Neural progenitor cell (in vitro differentiated cells): ENCODE data around the gene SYT3. TPM values are rescaled to one million over a fixed set of nuclear protein-coding genes. Genes with fewer than 3 reads are reported as not detected.

Experiments used
- DNase-seq: peaks from one replicate; pipeline ENCODE4 v3.0.0-alpha.2; 2016; ENCODE audit warnings: low spot score
- H2AFZ ChIP-seq: fragments of 200-600 bp; sonication (generic); replicated peaks from 2 replicates; pipeline ENCODE4 v1.6.1; 2016; ENCODE audit warnings: antibody characterized with exemption
- H3F3A ChIP-seq: fragments of 200-600 bp; sonication (generic); 2 replicates; pipeline ENCODE4 v1.6.1; 2016; ENCODE audit warnings: antibody characterized with exemption, low read depth
- H3K27ac ChIP-seq: fragments of 200-600 bp; sonication (generic); 2 replicates; pipeline ENCODE4 v1.5.1; 2016; ENCODE audit warnings: mild to moderate bottlenecking
- H3K27me3 ChIP-seq: fragments of 200-600 bp; sonication (generic); 2 replicates; pipeline ENCODE4 v1.6.1; 2016; ENCODE audit warnings: mild to moderate bottlenecking, moderate library complexity
- H3K36me3 ChIP-seq: fragments of 200-600 bp; sonication (generic); 2 replicates; pipeline ENCODE4 v1.5.1; 2016
- H3K4me1 ChIP-seq: fragments of 200-600 bp; sonication (generic); 2 replicates; pipeline ENCODE4 v1.6.1; 2016; ENCODE audit warnings: mixed run types
- H3K4me2 ChIP-seq: fragments of 200-600 bp; sonication (generic); 2 replicates; pipeline ENCODE4 v1.6.1; 2016
- H3K4me3 ChIP-seq: fragments of 200-600 bp; sonication (generic); 2 replicates; pipeline ENCODE4 v1.5.1; 2016
- H3K79me2 ChIP-seq: fragments of 200-600 bp; sonication (generic); 2 replicates; pipeline ENCODE4 v1.6.1; 2016; ENCODE audit warnings: low read depth
- H3K9ac ChIP-seq: fragments of 200-600 bp; sonication (generic); 2 replicates; pipeline ENCODE4 v1.6.1; 2016
- H3K9me3 ChIP-seq: fragments of 200-600 bp; sonication (generic); 2 replicates; pipeline ENCODE4 v1.5.1; 2016; ENCODE audit warnings: low read depth
- H4K20me1 ChIP-seq: fragments of 200-600 bp; sonication (generic); 2 replicates; pipeline ENCODE4 v1.6.1; 2016; ENCODE audit warnings: low read depth
- H3K27ac Mint-ChIP-seq: 3 replicates; pipeline ENCODE4 v1.8.0; 2021; ENCODE audit warnings: mixed read lengths
- H3K27me3 Mint-ChIP-seq: 2 replicates; pipeline ENCODE4 v1.8.0; 2022; ENCODE audit warnings: low read depth, mild to moderate bottlenecking, inconsistent platforms, moderate library complexity, mixed read lengths; ENCODE audit not compliant: insufficient read depth
- H3K36me3 Mint-ChIP-seq: 3 replicates; pipeline ENCODE4 v1.8.0; 2021; ENCODE audit warnings: mixed read lengths
- H3K4me1 Mint-ChIP-seq: 3 replicates; pipeline ENCODE4 v1.8.0; 2021; ENCODE audit warnings: mixed read lengths
- H3K4me3 Mint-ChIP-seq: 3 replicates; pipeline ENCODE4 v1.8.0; 2021; ENCODE audit warnings: mild to moderate bottlenecking, moderate library complexity, mixed read lengths
- H3K9me3 Mint-ChIP-seq: 3 replicates; pipeline ENCODE4 v1.8.0; 2020; ENCODE audit warnings: mixed read lengths
- EZH2 ChIP-seq: fragments of 200-600 bp; sonication (generic); IDR thresholded peaks from 2 replicates; pipeline ENCODE4 v1.6.1; 2017; ENCODE audit warnings: antibody characterized with exemption, mild to moderate bottlenecking, moderate library complexity
- EZH2phosphoT487 ChIP-seq: fragments of 200-600 bp; sonication (generic); IDR thresholded peaks from 2 replicates; pipeline ENCODE4 v1.6.1; 2017; ENCODE audit warnings: antibody characterized with exemption
- total RNA-seq: library from RNA; depleted of rRNA; stranded (reverse); fragments of >200 nt; gene quantifications from 2 replicates; pipeline ENCODE4 v1.2.3, GENCODE V29; 2015; ENCODE audit warnings: low replicate concordance
- TF ChIP-seq, protein P1 (sequence below): fragments of 200-600 bp; sonication (generic); IDR thresholded peaks from 2 replicates; pipeline ENCODE4 v1.5.1; 2017; ENCODE audit warnings: antibody characterized with exemption, mild to moderate bottlenecking

Gene SYT3
- total RNA-seq, 1 donor from 2014 or later: 0.41 TPM

GRCh38 chr19:50629801-50630200, 9.9 kb downstream of the SYT3 start:
- Mint-ChIP-seq H3K4me1 (peaks cover 3% of the 10 kb centered on the region), H3K27me3 (peaks cover 9% of the 10 kb centered on the region), H3K27ac (no peak overlapping the region), H3K9me3 (peaks cover 11% of the 10 kb centered on the region), H3K36me3 (no peaks in the 10 kb centered on the region), H3K4me3 (no peak overlapping the region)
- H3K79me2 ChIP-seq: no peaks in the 10 kb centered on the region
- no peak overlapping the region for H3K4me3 ChIP-seq
- H3K4me2 ChIP-seq: no peak overlapping the region
- no peak overlapping the region for H3K27ac ChIP-seq
- H4K20me1 ChIP-seq: no peaks in the 10 kb centered on the region
- no peak overlapping the region for H3K9ac ChIP-seq
- H3K9me3 ChIP-seq: no peaks in the 10 kb centered on the region
- no peaks in the 10 kb centered on the region for H3K27me3 ChIP-seq
- no peak for DNase-seq
- H3F3A ChIP-seq: no peaks in the 10 kb centered on the region
- no peak overlapping the region for H2AFZ ChIP-seq
- H3K36me3 ChIP-seq: no peaks in the 10 kb centered on the region
- TF ChIP-seq, protein P1, sequence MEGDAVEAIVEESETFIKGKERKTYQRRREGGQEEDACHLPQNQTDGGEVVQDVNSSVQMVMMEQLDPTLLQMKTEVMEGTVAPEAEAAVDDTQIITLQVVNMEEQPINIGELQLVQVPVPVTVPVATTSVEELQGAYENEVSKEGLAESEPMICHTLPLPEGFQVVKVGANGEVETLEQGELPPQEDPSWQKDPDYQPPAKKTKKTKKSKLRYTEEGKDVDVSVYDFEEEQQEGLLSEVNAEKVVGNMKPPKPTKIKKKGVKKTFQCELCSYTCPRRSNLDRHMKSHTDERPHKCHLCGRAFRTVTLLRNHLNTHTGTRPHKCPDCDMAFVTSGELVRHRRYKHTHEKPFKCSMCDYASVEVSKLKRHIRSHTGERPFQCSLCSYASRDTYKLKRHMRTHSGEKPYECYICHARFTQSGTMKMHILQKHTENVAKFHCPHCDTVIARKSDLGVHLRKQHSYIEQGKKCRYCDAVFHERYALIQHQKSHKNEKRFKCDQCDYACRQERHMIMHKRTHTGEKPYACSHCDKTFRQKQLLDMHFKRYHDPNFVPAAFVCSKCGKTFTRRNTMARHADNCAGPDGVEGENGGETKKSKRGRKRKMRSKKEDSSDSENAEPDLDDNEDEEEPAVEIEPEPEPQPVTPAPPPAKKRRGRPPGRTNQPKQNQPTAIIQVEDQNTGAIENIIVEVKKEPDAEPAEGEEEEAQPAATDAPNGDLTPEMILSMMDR: no peak
- TF ChIP-seq EZH2phosphoT487 (no peak), EZH2 (no peak)
- H3K4me1 ChIP-seq: no peaks in the 10 kb centered on the region

- H2AFZ ChIP-seq: no peak overlapping the region
- no peaks in the 10 kb centered on the region for H3K27me3 ChIP-seq
- H3K27ac Mint-ChIP-seq: no peak overlapping the region
- no peak overlapping the region for H3K4me3 ChIP-seq
- H3K4me2 ChIP-seq: no peak overlapping the region
- no peaks in the 10 kb centered on the region for H3K9me3 ChIP-seq
- no peak for DNase-seq
- H3K27me3 Mint-ChIP-seq: peaks cover 9% of the 10 kb centered on the region
- H3K4me3 Mint-ChIP-seq: no peak overlapping the region
- H3K9me3 Mint-ChIP-seq: peaks cover 7% of the 10 kb centered on the region
- no peak overlapping the region for H3K27ac ChIP-seq
- TF ChIP-seq EZH2 (no peak), EZH2phosphoT487 (no peak)
- TF ChIP-seq, protein P1: no peak
- H3K36me3 ChIP-seq: no peaks in the 10 kb centered on the region
- peaks cover 3% of the 10 kb centered on the region for H3K4me1 Mint-ChIP-seq
- no peaks in the 10 kb centered on the region for H3K4me1 ChIP-seq
- no peaks in the 10 kb centered on the region for H3K79me2 ChIP-seq
- H3F3A ChIP-seq: no peaks in the 10 kb centered on the region
- H4K20me1 ChIP-seq: no peaks in the 10 kb centered on the region
- H3K36me3 Mint-ChIP-seq: no peaks in the 10 kb centered on the region
- no peak overlapping the region for H3K9ac ChIP-seq
Observed at GRCh38 chr19:50629194-50629593, 10.5 kb downstream of the SYT3 start.

DNA sequence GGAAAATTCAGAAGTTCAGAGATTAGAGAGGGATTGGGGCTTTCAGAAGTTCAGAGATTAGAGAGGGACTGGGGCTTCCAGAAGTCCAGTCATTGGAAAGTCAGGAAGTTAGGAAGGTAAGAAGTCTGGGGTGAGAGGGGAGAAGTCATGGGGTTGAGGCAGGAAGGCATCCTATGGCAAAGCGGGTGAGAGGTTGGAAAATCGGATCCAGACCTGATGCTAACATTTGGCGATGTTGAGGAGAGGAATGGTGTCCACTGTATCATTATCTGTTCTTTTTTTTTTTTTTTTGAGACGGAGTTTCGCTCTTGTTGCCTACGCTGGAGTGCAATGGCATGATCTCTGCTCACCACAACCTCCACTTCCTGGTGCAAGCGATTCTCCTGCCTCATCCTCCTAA, 11.1 kb downstream of the SYT3 start:
- Histone ChIP-seq H4K20me1 (no peaks in the 10 kb centered on the region), H3K27ac (no peak overlapping the region), H3K9me3 (no peaks in the 10 kb centered on the region), H3K79me2 (no peaks in the 10 kb centered on the region), H3K9ac (no peak overlapping the region), H3K27me3 (no peaks in the 10 kb centered on the region), H3K36me3 (no peaks in the 10 kb centered on the region), H3K4me2 (no peak overlapping the region), H3K4me1 (no peaks in the 10 kb centered on the region), H3K4me3 (no peak overlapping the region), H2AFZ (no peak overlapping the region), H3F3A (no peaks in the 10 kb centered on the region)
- TF ChIP-seq EZH2: no peak
- TF ChIP-seq EZH2phosphoT487: no peak
- TF ChIP-seq, protein P1: no peak
- peaks cover 4% of the 10 kb centered on the region for H3K9me3 Mint-ChIP-seq
- H3K27me3 Mint-ChIP-seq: peaks cover 9% of the 10 kb centered on the region
- H3K4me1 Mint-ChIP-seq: peaks cover 3% of the 10 kb centered on the region
- no peaks in the 10 kb centered on the region for H3K36me3 Mint-ChIP-seq
- no peak overlapping the region for H3K27ac Mint-ChIP-seq
- no peak overlapping the region for H3K4me3 Mint-ChIP-seq
- no peak for DNase-seq
